Neuronal stem cell (in vitro differentiated cells): ENCODE results near the gene RNF138.
"Not testable (repeated sequence)": the region's sequence is repeated elsewhere in the genome, so short reads cannot be mapped to it uniquely, and the experiment has no call there.

Source experiments
- DNase-seq: peaks from one replicate; pipeline ENCODE4 v3.0.0-alpha.2; 2013; ENCODE audit warnings: low spot score
- H2AFZ ChIP-seq: one replicate; pipeline ENCODE4 v1.6.1; 2013; ENCODE audit warnings: mild to moderate bottlenecking, low read length, inconsistent platforms
- H2AK5ac ChIP-seq: 2 replicates; pipeline ENCODE4 v1.6.1; 2013; ENCODE audit warnings: low read depth, mild to moderate bottlenecking, inconsistent platforms, low read length, moderate library complexity, mixed read lengths
- H2BK120ac ChIP-seq: 2 replicates; pipeline ENCODE4 v1.6.1; 2013; ENCODE audit warnings: low read depth, mild to moderate bottlenecking, inconsistent platforms, low read length, moderate library complexity, mixed read lengths
- H2BK12ac ChIP-seq: one replicate; pipeline ENCODE4 v1.6.1; 2013; ENCODE audit warnings: low read length, inconsistent platforms
- H2BK15ac ChIP-seq: 2 replicates; pipeline ENCODE4 v1.6.1; 2013; ENCODE audit warnings: mild to moderate bottlenecking, low read length, inconsistent platforms, mixed read lengths
- H2BK5ac ChIP-seq: one replicate; pipeline ENCODE4 v1.6.1; 2013; ENCODE audit warnings: inconsistent platforms, mild to moderate bottlenecking, low read length, moderate library complexity
- H3K14ac ChIP-seq: one replicate; pipeline ENCODE4 v1.6.1; 2013; ENCODE audit warnings: low read length, inconsistent platforms
- H3K18ac ChIP-seq: 2 replicates; pipeline ENCODE4 v1.6.1; 2013; ENCODE audit warnings: low read length, inconsistent platforms
- H3K23ac ChIP-seq: 2 replicates; pipeline ENCODE4 v1.6.1; 2013; ENCODE audit warnings: low read depth, mild to moderate bottlenecking, mixed read lengths, low read length, inconsistent platforms; ENCODE audit not compliant: poor library complexity
- H3K27ac ChIP-seq: replicated peaks from 3 replicates; pipeline ENCODE4 v1.5.1; 2013; ENCODE audit warnings: low read length, inconsistent platforms
- H3K27me3 ChIP-seq, 3 experiments: 2 replicates each; pipeline ENCODE4 v1.6.1; 2013; ENCODE audit warnings: low read length in 3 of 3, mild to moderate bottlenecking in 2 of 3, inconsistent platforms in 1 of 3, low read depth in 1 of 3, mixed read lengths in 1 of 3, moderate library complexity in 1 of 3; ENCODE audit not compliant: control insufficient read depth in 3 of 3, insufficient read depth in 3 of 3
- H3K36me3 ChIP-seq, 2 donors: replicated peaks in 1 of 2; 2 replicates each; pipeline ENCODE4 v1.6.1; 2013; ENCODE audit warnings: low read length in 2 of 2; ENCODE audit not compliant: control insufficient read depth in 2 of 2, insufficient read depth in 2 of 2
- H3K4ac ChIP-seq: 2 replicates; pipeline ENCODE4 v1.6.1; 2013; ENCODE audit warnings: inconsistent platforms, mild to moderate bottlenecking, low read length, moderate library complexity
- H3K4me1 ChIP-seq, 2 donors: 1 replicate in 1 of 2; 2 replicates in 1 of 2; pipeline ENCODE4 v1.6.1; 2013; ENCODE audit warnings: low read length in 2 of 2, low read depth in 1 of 2; ENCODE audit not compliant: control insufficient read depth in 2 of 2, insufficient read depth in 1 of 2
- H3K4me2 ChIP-seq: one replicate; pipeline ENCODE4 v1.6.1; 2013; ENCODE audit warnings: mild to moderate bottlenecking, low read length, inconsistent platforms; ENCODE audit not compliant: insufficient read depth, poor library complexity, severe bottlenecking
- H3K4me3 ChIP-seq, 2 donors: 2 replicates each; pipeline ENCODE4 v1.5.1; 2013; ENCODE audit warnings: low read length in 2 of 2, mild to moderate bottlenecking in 2 of 2, inconsistent platforms in 1 of 2, moderate library complexity in 1 of 2
- H3K79me1 ChIP-seq: one replicate; pipeline ENCODE4 v1.6.1; 2013; ENCODE audit warnings: low read depth, mild to moderate bottlenecking, inconsistent platforms, low read length, moderate library complexity
- H3K9ac ChIP-seq: one replicate; pipeline ENCODE4 v1.6.1; 2013; ENCODE audit warnings: mild to moderate bottlenecking, low read depth, low read length, inconsistent platforms; ENCODE audit not compliant: poor library complexity
- H3K9me3 ChIP-seq, 2 donors: replicated peaks in 1 of 2; 2 replicates each; pipeline versions ENCODE3 to v1.6.1; 2013; ENCODE audit warnings: low read length in 2 of 2, mild to moderate bottlenecking in 2 of 2, inconsistent platforms in 1 of 2, low read depth in 1 of 2, mixed read lengths in 1 of 2, moderate library complexity in 1 of 2; ENCODE audit not compliant: control insufficient read depth in 2 of 2, insufficient read depth in 1 of 2
- H4K8ac ChIP-seq: one replicate; pipeline ENCODE4 v1.6.1; 2013; ENCODE audit warnings: low read depth, mild to moderate bottlenecking, inconsistent platforms, low read length, moderate library complexity
- H4K91ac ChIP-seq: one replicate; pipeline ENCODE4 v1.6.1; 2013; ENCODE audit warnings: low read length, low read depth, mild to moderate bottlenecking, inconsistent platforms; ENCODE audit not compliant: poor library complexity
- WGBS, 2 donors: extraction: QIAGEN DNeasy Blood & Tissue Kit; methylation state at CpG; one replicate each; pipeline ENCODE4 v1.1.7; 2013; ENCODE audit warnings: missing lambda C conversion rate in 2 of 2, mixed read lengths in 1 of 2; ENCODE audit not compliant: insufficient read length in 2 of 2, insufficient replicate concordance in 1 of 2; ENCODE audit errors: extremely low coverage in 2 of 2; 5-methylcytosine and 5-hydroxymethylcytosine counted together

The RNF138 gene

DNA sequence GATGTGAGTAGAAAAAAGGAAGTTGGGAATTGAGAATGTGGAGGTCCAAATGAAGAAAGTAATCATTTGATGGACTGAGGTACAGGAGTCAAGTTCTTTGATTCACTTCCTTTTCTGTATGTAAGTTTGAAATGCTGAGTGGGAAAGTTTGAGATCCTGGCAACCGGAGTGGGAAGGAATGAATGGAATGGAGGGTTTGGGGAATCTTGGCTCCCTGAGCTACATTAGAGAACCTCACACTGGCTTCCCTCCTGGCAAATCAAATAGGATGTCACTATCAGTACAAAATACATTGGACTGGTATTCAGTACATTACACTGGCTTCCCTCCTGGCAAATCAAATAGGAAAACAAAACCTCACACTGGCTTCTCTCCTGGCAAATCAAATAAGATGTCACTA lies 9.8 kb upstream of the RNF138 start:
- no peak overlapping the region for H2BK15ac ChIP-seq
- no CpG with 5 or more reads among the region's 1 CpG for WGBS, 2 donors

GRCh38 chr18:32083781-32084180 lies 7.9 kb upstream of the RNF138 start:
- Histone ChIP-seq H3K4me1 (no peaks in the 10 kb centered on the region), H4K8ac (no peak overlapping the region), H2AFZ (no peak overlapping the region), H3K36me3 (no peaks in the 10 kb centered on the region), H3K79me1 (no peaks in the 10 kb centered on the region), H2BK12ac (no peak overlapping the region), H3K9me3 (no peaks in the 10 kb centered on the region), H3K23ac (no peak overlapping the region), H3K4ac (no peak overlapping the region), H3K9ac (no peak overlapping the region), H2AK5ac (no peak overlapping the region), H2BK5ac (no peak overlapping the region), H3K27ac (no peak overlapping the region), H2BK120ac (no peak overlapping the region), H3K18ac (no peak overlapping the region), H4K91ac (no peak overlapping the region), H3K14ac (no peak overlapping the region), H3K27me3 (no peaks in the 10 kb centered on the region), H2BK15ac (no peak overlapping the region), H3K4me3 (no peak overlapping the region), H3K4me2 (no peak overlapping the region)
- DNase-seq, result no peak
- WGBS, 2 donors, result no CpG with 5 or more reads among the region's 8 CpGs

More for the DNA sequence above, 9.8 kb upstream of the RNF138 start:
- H3K18ac ChIP-seq, result no peak overlapping the region
- no peak overlapping the region for H3K4me3 ChIP-seq
- H3K4ac ChIP-seq, result no peak overlapping the region
- H3K4me2 ChIP-seq, result no peak overlapping the region
- no peak overlapping the region for H4K91ac ChIP-seq
- H3K27me3 ChIP-seq, result no peaks in the 10 kb centered on the region
- no peak overlapping the region for H3K23ac ChIP-seq
- no peak overlapping the region for H2BK5ac ChIP-seq
- H3K14ac ChIP-seq, result no peak overlapping the region
- no peaks in the 10 kb centered on the region for H3K36me3 ChIP-seq
- no peaks in the 10 kb centered on the region for H3K79me1 ChIP-seq
- H4K8ac ChIP-seq, result no peak overlapping the region
- H3K27ac ChIP-seq, result no peak overlapping the region
- no peaks in the 10 kb centered on the region for H3K4me1 ChIP-seq
- no peak overlapping the region for H2BK120ac ChIP-seq
- H2AFZ ChIP-seq, result no peak overlapping the region
- no peaks in the 10 kb centered on the region for H3K9me3 ChIP-seq
- no peak overlapping the region for H2AK5ac ChIP-seq
- H2BK12ac ChIP-seq, result no peak overlapping the region
- H3K9ac ChIP-seq, result no peak overlapping the region
- no peak for DNase-seq

GRCh38 chr18:32086881-32087280 lies 4.8 kb upstream of the RNF138 start:
- Histone ChIP-seq H3K14ac (no peak overlapping the region), H3K4me3 (no peak overlapping the region), H2BK12ac (no peak overlapping the region), H4K91ac (no peak overlapping the region), H3K18ac (no peak overlapping the region), H3K27me3 (no peaks in the 10 kb centered on the region), H3K4ac (no peak overlapping the region), H3K79me1 (no peaks in the 10 kb centered on the region), H3K9me3 (no peaks in the 10 kb centered on the region), H2BK5ac (no peak overlapping the region), H3K27ac (no peak overlapping the region), H2AK5ac (no peak overlapping the region), H3K4me1 (no peaks in the 10 kb centered on the region), H4K8ac (no peak overlapping the region), H2BK120ac (no peak overlapping the region), H2BK15ac (no peak overlapping the region), H3K4me2 (no peak overlapping the region), H3K36me3 (no peaks in the 10 kb centered on the region), H3K23ac (no peak overlapping the region), H2AFZ (no peak overlapping the region), H3K9ac (no peak overlapping the region)
- no CpG with 5 or more reads among the region's 6 CpGs for WGBS, 2 donors
- no peak for DNase-seq

GRCh38 chr18:32090831-32091230 lies 843 bp upstream of the RNF138 start:
- H4K8ac ChIP-seq, H3K4me1 ChIP-seq, H3K18ac ChIP-seq, H3K27ac ChIP-seq, H2AK5ac ChIP-seq, H3K27me3 ChIP-seq, H2BK12ac ChIP-seq, H3K9me3 ChIP-seq, H3K4me2 ChIP-seq, H2BK5ac ChIP-seq, H3K9ac ChIP-seq, H2AFZ ChIP-seq, H3K23ac ChIP-seq, H2BK120ac ChIP-seq, H3K4me3 ChIP-seq, DNase-seq, H3K4ac ChIP-seq, H3K14ac ChIP-seq, H2BK15ac ChIP-seq, H3K79me1 ChIP-seq, H4K91ac ChIP-seq: not testable (repeated sequence)
- H3K36me3 ChIP-seq, result peaks cover 0 to 19% of the 10 kb centered on the region in 2 donors
- no CpG with 5 or more reads among the region's 16 CpGs for WGBS, 2 donors
